Inferior parietal cortex (tissue), 1 donor: ENCODE data around the gene DRD1.
"Not testable (repeated sequence)": the region's sequence is repeated elsewhere in the genome, so short reads cannot be mapped to it uniquely, and the experiment has no call there.

ENCODE experiments used
- DNase-seq: peaks from one replicate; pipeline ENCODE4 v3.0.0-alpha.2; 2016; ENCODE audit errors: extremely low spot score

Gene DRD1

DNA sequence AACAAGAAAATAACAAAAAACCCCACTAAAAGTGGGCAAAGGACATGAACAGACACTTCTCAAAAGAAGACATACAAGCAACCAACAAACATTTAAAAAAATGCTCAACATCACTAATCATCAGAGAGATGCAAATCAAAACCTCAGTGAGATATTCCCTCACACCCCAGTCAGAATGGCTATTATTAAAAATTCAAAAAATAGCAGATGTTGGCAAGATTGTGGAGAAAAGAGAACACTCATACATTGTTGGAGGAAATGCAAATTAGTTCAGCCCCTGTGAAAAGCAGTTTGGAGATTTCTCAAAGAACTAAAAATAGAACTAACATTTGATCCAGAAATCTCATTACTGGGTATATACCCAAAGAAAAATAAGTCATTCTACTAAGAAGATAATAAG is 19.4 kb downstream of the DRD1 start:
- not testable (repeated sequence) for DNase-seq

DNA sequence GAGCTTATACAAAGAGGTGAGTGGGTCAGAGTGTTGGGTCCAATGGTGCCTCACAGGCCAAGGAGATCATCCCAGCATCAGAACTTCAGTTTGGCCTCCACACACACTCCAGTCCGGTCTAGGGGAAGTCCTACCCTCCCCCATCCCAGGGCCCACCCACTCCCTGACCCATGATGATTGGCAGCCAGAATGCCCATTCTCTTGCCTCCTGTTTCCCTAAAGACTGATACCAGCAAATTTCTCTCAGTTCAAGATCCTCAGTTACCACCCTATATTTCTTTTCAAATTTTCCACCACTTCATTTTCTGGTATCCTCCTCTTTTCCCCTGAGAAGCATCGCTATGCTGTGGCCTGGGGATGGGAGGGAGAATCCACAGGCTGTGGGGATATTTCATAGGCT is 21.9 kb downstream of the DRD1 start:
- DNase-seq, result no peak

DNA sequence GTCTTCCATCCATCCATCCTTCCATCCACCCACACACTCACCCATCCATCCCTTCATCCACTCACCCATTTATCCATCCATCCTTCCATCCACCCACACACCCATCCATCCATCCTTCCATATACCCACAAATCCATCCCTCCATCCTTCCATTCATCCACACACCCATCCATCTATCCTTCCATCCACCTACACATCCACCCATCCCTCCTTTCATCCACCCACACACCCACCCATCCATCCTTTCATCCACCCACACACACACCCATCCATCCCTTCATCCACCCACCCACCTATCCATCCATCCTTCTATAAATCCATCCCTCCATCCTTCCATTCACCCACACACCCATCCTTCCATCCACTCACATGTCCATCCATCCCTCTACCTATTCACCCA is 23.6 kb downstream of the DRD1 start:
- DNase-seq, result no peak

- DNase-seq, result no peak
These were observed 25.7 kb downstream of the DRD1 start for GRCh38 chr5:175418251-175418650.

- no peak for DNase-seq
These were observed 26.6 kb downstream of the DRD1 start for GRCh38 chr5:175417384-175417783.

- no peak for DNase-seq
These were observed 28.7 kb downstream of the DRD1 start for GRCh38 chr5:175415303-175415702.

GRCh38 chr5:175410926-175411325 is 33.1 kb downstream of the DRD1 start:
- DNase-seq, result no peak

DNA sequence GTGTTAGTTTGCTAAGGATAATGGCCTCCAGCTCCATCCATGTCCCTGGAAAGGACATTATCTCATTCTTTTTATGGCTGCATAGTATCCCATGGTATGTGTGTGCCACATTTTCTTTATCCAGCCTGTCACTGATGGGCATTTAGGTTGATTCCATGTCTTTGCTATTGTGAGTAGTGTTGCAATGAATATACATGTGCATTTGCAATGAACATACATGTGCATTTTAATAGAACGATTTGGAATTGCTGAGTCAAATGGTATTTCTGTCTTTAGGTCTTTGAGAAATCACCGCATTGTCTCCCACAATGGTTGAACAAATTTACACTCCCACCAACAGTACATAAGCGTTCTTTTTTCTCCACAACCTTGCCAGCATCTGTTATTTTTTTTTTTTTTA is 37.7 kb downstream of the DRD1 start:
- DNase-seq, result no peak

DNA sequence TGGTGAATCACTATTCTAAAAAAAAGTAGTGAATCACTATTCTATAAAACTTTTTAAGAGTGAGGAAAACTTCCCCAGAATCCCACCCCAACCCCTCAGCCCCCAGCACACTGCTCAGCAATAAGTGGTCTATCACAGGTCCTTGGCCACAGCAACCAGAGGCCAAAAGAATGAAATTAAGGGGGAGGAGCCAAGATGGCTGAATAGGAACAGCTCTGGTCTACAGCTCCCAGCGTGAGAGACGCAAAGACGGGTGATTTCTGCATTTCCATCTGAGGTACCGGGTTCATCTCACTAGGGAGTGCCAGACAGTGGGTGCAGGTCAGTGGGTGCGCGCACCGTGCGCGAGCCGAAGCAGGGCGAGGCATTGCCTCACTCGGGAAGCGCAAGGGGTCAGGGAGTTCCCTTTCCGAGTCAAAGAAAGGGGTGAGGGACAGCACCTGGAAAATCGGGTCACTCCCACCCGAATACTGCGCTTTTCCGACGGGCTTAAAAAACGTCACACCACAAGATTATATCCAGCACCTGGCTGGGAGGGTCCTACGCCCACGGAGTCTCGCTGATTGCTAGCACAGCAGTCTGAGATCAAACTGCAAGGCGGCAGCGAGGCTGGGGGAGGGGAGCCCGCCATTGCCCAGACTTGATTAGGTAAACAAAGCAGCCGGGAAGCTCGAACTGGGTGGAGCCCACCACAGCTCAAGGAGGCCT is 46.2 kb downstream of the DRD1 start:
- DNase-seq, result not testable (repeated sequence)

- DNase-seq, result not testable (repeated sequence)
These were observed 48.6 kb downstream of the DRD1 start for GRCh38 chr5:175395430-175395829.

DNA sequence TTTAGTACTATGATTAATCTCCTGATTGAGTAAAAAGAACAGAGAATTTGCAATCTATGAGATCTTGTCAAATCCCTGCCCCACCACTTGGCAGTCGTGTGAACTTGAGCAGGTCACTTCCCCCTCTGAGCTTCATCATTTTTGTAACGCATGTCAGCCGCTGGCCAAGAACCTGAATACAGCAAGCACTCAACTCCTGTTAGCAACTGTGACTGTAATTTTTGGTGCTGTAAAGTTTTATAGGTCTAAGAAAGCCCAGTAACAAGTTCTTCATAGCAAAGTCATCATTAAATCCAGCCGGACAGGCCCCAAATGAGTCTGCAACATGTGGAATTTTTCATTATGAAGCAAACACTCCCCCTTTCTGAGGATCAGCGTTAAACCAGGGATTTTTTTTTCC is 49.4 kb downstream of the DRD1 start:
- no peak for DNase-seq

DNA sequence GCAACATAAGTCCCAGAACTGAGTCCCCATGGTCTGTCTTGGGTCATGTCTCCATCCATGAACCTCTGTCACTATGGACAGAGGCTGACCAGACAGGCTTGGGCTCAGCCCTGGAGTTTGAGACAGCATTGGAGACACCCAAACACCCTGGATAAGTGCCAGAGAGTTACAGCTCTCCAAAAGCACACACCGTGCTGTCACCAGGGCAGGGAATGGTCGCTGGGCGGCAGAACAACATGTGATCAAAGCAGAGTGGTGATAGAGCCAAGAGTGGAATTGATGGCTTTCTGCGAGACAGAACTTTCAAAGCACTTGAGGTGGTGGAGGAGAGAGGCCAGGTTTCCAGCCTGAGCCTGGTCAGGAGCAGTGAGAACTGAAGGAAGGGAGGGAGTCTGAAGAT is 50.1 kb downstream of the DRD1 start:
- DNase-seq, result no peak

DNA sequence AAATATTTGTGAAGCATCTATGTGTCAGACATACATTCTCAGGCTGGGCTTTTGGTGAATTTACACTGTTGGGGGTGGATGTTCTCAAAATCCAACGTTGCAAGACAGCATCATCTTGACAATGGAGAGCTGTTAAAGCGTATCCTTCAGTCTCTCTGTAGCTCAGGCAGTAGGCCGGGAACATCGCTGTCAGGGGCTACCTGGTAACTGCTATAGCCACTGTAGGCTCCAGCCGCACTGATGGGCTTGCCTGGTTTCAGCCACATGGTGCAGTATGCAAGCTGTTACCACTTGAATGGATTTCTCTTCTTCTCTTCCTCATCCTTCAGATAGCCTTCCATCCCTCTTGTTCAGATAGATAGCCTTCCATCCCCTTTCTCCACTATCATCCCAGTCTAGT is 51.7 kb downstream of the DRD1 start:
- no peak for DNase-seq

DNA sequence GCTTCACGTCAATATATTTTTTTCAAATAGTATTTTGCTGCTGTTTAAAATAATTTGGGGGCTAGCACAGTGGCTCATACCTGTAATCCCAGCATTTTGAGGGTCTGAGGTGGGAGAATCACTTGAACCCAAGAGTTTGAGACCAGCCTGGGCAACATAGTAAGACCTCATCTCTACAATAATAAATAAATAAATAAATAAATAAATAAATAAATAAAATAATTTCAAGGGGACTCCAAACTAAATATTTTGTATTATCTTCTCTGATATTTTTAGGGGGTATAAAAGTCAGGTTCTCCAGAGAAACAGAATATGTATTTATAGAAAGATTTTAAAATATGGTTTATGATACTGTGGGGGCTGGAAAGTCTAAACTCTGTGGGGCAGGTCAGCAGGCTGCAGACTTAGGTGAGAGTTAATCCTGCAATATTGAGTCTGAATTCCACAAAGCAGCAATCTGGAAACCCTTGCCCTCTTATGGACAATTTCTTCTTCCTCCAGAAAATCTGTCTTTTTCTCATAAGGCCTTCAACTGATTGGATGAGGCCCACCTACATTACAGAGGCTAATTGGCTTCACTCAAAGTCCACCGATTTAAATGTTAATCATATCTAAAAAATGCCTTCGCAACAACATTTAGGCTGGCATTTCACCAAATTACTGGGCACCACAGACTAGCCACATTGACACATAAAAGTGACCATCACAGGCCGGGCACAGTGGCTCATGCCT is 53.5 kb downstream of the DRD1 start:
- DNase-seq, result no peak
